AML-193 (cell line): Measurements from ENCODE around the gene UBE2G2.

Experiments used
- DNase-seq, 2 experiments: peaks; one replicate each; lab custom pipeline; 2025; lab: John Stamatoyannopoulos, UW

Gene UBE2G2

DNA sequence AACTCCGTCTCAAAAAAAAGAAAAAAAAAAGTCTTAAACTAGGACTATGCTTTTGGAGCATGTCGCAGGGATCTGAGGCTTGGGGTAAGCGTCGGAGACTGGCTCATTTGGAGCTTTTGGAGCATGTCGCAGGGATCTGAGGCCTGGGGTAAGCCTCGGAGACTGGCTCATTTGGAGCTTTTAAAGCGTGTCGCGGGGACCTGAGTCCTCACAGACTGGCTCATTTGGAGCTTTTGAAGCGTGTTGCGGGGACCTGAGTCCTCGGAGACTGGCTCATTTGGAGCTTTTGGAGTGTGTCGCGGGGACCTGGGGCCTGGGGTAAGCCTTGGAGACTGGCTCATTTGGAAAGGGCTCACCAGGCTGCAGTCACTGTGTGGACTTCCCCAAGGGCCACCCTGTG is 76.7 kb downstream of the UBE2G2 start:
- DNase-seq: no peak

DNA sequence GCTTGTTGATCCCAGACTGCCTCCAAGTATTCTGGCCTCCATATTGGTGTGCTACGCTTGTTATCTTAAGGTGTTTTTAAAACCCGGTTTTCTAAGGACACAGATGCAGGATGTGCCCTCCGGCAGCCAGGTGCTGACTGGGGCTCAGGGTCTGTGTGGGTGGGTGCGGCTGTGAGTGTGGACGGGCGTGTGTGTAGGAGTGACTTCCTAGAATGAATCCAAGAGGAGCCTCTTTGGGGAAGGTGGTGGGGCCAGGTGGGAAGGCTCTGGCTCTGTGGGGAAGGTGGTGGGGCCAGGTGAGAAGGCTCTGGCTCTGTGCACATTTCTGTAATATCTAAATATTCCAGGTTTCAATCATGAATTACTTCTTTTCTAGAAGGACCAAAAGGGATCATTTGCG is 77.4 kb downstream of the UBE2G2 start:
- DNase-seq: no peak

DNA sequence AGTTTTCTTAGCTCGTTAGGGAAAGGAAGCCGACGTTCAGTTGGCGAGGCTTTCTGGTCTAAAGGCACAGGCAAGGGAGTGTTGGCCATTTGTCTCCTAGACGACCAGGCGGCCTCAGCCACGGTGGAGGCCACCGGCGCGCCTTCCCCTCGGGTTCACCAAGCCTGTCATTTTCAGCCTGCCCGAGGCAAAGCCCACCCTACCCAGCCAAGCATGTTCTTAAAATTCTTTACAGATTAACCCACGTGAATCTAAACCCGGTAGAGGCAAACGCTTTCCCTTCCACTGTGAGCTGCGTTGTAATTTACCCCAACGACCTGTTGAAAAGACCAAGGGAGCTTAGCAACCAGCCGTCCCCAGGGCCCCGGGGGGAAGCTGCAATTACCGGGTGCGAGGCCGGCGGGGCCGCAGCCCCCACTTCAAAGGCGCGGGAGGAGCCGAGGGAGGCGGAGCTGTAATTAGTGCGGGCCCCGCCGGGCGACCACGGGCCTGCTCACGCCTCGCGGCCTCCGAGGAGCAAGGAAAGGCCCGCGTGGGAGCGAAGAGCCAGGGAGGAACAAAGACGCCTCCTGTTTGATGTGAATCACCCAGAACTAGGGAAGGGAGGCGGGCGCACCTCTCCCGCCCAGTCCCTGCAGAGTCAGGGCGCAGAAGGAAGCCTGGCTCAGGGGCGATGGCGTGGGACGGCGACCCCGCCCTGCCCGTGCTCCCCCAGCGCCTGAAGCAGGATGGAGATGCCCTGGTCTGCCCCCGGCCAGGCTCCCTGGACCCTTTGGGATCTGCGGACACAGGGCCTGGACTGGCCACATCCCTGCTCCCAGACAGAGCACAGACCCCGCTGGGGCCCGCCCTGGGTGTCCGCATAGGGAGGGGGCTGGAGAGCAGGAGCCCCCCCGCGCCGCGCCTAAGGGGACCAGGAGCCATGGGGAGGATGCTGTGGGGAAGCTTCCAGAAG is 78.2 kb downstream of the UBE2G2 start:
- DNase-seq: no peak

DNA sequence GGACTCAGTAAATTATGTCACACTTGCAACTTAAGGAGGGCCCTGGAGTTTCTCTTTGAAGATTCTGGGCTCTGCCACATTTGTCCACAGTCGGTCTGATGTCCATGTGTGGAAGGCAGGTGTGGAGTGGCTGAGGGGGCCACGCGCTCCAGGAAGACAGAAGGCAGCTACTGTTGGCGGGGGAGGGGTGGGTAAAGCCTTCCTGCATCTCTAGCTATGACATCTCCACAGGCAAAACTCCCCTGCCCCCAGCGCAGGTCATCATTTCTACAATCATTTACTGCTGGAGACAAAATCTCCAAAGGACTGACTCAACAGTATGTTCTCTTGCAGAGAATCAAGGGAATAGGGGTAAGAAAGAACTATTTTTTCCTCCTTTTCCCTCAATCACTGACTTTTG is 78.9 kb downstream of the UBE2G2 start:
- DNase-seq: no peak

DNA sequence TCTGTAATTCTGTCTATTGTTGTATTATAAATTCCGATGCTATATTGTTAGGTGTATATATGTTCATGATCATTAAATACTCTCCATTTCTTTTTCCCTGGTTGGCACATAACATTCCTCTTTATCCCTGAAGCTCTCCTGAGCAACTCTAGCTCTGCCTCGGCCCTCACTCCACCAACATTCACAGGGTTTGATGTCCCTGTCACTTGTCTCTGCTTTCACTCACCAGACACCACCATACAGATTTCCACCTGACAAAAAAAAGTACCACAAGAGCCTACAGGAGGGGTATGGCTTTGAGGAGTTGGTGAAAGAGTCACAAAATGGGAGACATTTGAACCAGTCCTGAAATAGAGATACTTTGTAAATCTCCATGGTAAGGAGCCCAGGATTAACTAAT is 81.5 kb downstream of the UBE2G2 start:
- no peak for DNase-seq
